Hepatocyte (in vitro differentiated cells): Measurements from ENCODE around the gene AXIN2. TPM values are rescaled to one million over a fixed set of nuclear protein-coding genes. Genes with fewer than 3 reads are reported as not detected.
A peak's percentile ranks its signal among the peaks of the same experiment; 100 is the strongest.

Experiments used
- DNase-seq: peaks from one replicate; pipeline ENCODE4 v3.0.0-alpha.2; 2016; ENCODE audit warnings: low spot score
- H2AFZ ChIP-seq: fragments of 200-600 bp; sonication (generic); 2 replicates; pipeline ENCODE4 v1.6.0; 2016; ENCODE audit warnings: antibody characterized with exemption, mild to moderate bottlenecking
- H3K27ac ChIP-seq: fragments of 200-600 bp; sonication (generic); 2 replicates; pipeline ENCODE4 v1.5.1; 2016; ENCODE audit warnings: mild to moderate bottlenecking
- H3K27me3 ChIP-seq: fragments of 200-600 bp; sonication (generic); 2 replicates; pipeline ENCODE4 v1.6.1; 2016
- H3K36me3 ChIP-seq: fragments of 200-600 bp; sonication (generic); replicated peaks from 2 replicates; pipeline ENCODE4 v1.5.1; 2016; ENCODE audit warnings: low read depth; ENCODE audit not compliant: insufficient read depth
- H3K4me1 ChIP-seq: fragments of 200-600 bp; sonication (generic); 2 replicates; pipeline ENCODE4 v1.5.1; 2016; ENCODE audit warnings: mild to moderate bottlenecking, moderate library complexity; ENCODE audit not compliant: insufficient read depth
- H3K4me2 ChIP-seq: fragments of 200-600 bp; sonication (generic); 2 replicates; pipeline ENCODE4 v1.6.0; 2016
- H3K4me3 ChIP-seq: fragments of 200-600 bp; sonication (generic); 2 replicates; pipeline ENCODE4 v1.5.1; 2016; ENCODE audit warnings: mild to moderate bottlenecking
- H3K79me2 ChIP-seq: fragments of 200-600 bp; sonication (generic); 2 replicates; pipeline ENCODE4 v1.6.0; 2017; ENCODE audit warnings: mild to moderate bottlenecking
- H3K9me2 ChIP-seq: fragments of 200-600 bp; sonication (generic); replicated peaks from 2 replicates; pipeline ENCODE4 v1.6.0; 2017; ENCODE audit warnings: mild to moderate bottlenecking; ENCODE audit not compliant: insufficient read depth
- H3K9me3 ChIP-seq: fragments of 200-600 bp; sonication (generic); 2 replicates; pipeline ENCODE4 v1.5.1; 2016; ENCODE audit warnings: low read depth, mild to moderate bottlenecking
- H4K20me1 ChIP-seq: fragments of 200-600 bp; sonication (generic); 2 replicates; pipeline ENCODE4 v1.6.0; 2016; ENCODE audit warnings: mild to moderate bottlenecking; ENCODE audit not compliant: insufficient read depth, poor library complexity, severe bottlenecking
- CTCF ChIP-seq: fragments of 200-600 bp; sonication (generic); IDR thresholded peaks from 2 replicates; pipeline ENCODE4 v1.5.1; 2016; ENCODE audit warnings: antibody characterized with exemption, mild to moderate bottlenecking; ENCODE audit not compliant: poor library complexity
- EZH2 ChIP-seq: fragments of 200-600 bp; sonication (generic); IDR thresholded peaks from 2 replicates; pipeline ENCODE4 v1.6.1; 2016; ENCODE audit warnings: antibody characterized with exemption, mild to moderate bottlenecking, borderline replicate concordance
- EZH2phosphoT487 ChIP-seq: fragments of 200-600 bp; sonication (generic); IDR thresholded peaks from one replicate; pipeline ENCODE4 v1.6.1; 2018; ENCODE audit warnings: antibody characterized with exemption, mild to moderate bottlenecking, low read depth, moderate library complexity; ENCODE audit not compliant: unreplicated experiment, severe bottlenecking
- WGBS: methylation state at CpG from one replicate; pipeline ENCODE4 v1.1.6; 2016; ENCODE audit warnings: low lambda C conversion rate; ENCODE audit errors: missing lambda C conversion rate; 5-methylcytosine and 5-hydroxymethylcytosine counted together
- polyA plus RNA-seq: library from polyadenylated mRNA; unstranded; fragments of >200 nt; fragmentation: Nextera tagmentation; extraction: Ambion mirVana; gene quantifications from 2 replicates; pipeline ENCODE4 v1.2.1, GENCODE V29; 2016
- total RNA-seq: library from RNA; depleted of rRNA; stranded (reverse); fragments of >200 nt; gene quantifications from 2 replicates; pipeline ENCODE4 v1.2.3, GENCODE V29; 2014

AXIN2 gene
- total and polyA plus RNA-seq, 2 experiments from 2014 or later, result 15.4 to 22.3 TPM

GRCh38 chr17:65599650-65600049 is 38.2 kb upstream of the AXIN2 start:
- Histone ChIP-seq H3K9me3 (no peaks in the 10 kb centered on the region), H3K27me3 (no peaks in the 10 kb centered on the region)
- WGBS, result 85% methylated on average over 5 of the region's 5 CpGs

GRCh38 chr17:65598746-65599145 is 37.3 kb upstream of the AXIN2 start:
- Histone ChIP-seq H2AFZ (no peak overlapping the region), H3K9me3 (no peaks in the 10 kb centered on the region), H3K4me1 (peaks cover 8% of the 10 kb centered on the region), H3K9me2 (no peaks in the 10 kb centered on the region), H3K4me2 (no peak overlapping the region), H3K79me2 (no peaks in the 10 kb centered on the region), H4K20me1 (no peaks in the 10 kb centered on the region), H3K27me3 (no peaks in the 10 kb centered on the region), H3K4me3 (no peak overlapping the region), H3K27ac (no peak overlapping the region), H3K36me3 (no peaks in the 10 kb centered on the region)
- no peak for TF ChIP-seq EZH2phosphoT487
- TF ChIP-seq EZH2, result no peak
- no peak for TF ChIP-seq CTCF
- DNase-seq, result no peak
- 100% methylated on average over 1 of the region's 1 CpG for WGBS

More at GRCh38 chr17:65599650-65600049, 38.2 kb upstream of the AXIN2 start:
- Histone ChIP-seq H3K4me2 (no peak overlapping the region), H2AFZ (no peak overlapping the region), H3K36me3 (no peaks in the 10 kb centered on the region), H3K4me1 (peaks cover 3% of the 10 kb centered on the region), H4K20me1 (no peaks in the 10 kb centered on the region), H3K9me2 (no peaks in the 10 kb centered on the region), H3K79me2 (no peaks in the 10 kb centered on the region), H3K27ac (no peak overlapping the region), H3K4me3 (no peak overlapping the region)
- TF ChIP-seq CTCF, result no peak
- DNase-seq, result no peak

DNA sequence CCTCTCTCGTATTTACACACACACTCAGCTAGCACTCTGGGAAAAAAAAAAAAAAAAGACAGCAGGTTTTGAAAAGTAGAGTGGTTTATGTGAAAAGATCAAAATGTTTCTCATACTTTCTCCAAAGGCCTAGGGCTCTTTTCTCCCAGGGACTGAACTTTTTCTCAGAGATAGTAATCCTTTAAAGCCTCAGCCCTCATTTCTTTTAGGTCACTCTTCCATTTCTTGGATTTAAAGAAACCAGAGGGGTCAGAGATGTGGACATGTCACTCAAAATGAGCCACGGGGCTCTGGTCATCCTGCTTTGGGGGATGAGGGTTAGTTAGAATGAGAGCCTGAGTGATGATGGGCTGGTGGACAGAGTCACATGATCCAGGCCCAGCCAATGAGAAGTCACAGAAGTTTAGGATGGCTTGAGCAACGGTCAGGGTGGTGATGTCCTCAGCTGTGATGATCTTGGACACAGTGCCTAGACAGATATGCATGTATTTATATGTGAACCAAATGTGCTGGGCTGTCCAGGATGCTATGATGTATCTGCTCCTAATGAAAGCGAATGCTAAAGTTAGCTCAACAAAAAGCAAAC is 33.7 kb upstream of the AXIN2 start:
- H3K4me2 ChIP-seq, result peak overlapping the region; percentile 75
- DNase-seq, result no peak

More for the DNA sequence above, 33.7 kb upstream of the AXIN2 start:
- no peak overlapping the region for H3K4me3 ChIP-seq
- H3K4me1 ChIP-seq, result peaks cover 14% of the 10 kb centered on the region
- no peaks in the 10 kb centered on the region for H3K9me2 ChIP-seq
- H3K79me2 ChIP-seq, result no peaks in the 10 kb centered on the region
- TF ChIP-seq EZH2phosphoT487 (no peak), CTCF (no peak), EZH2 (no peak)
- H3K36me3 ChIP-seq, result no peaks in the 10 kb centered on the region
- H3K27ac ChIP-seq, result peak overlapping the region; percentile 63
- no peaks in the 10 kb centered on the region for H3K9me3 ChIP-seq
- H2AFZ ChIP-seq, result no peak overlapping the region
- H3K27me3 ChIP-seq, result no peaks in the 10 kb centered on the region
- no peaks in the 10 kb centered on the region for H4K20me1 ChIP-seq
- 55% methylated on average over 4 of the region's 4 CpGs for WGBS
